Measurements from ENCODE around the gene TFB1M.
"Not testable (repeated sequence)": the region's sequence is repeated elsewhere in the genome, so short reads cannot be mapped to it uniquely, and the experiment has no call there.

The TFB1M gene

DNA sequence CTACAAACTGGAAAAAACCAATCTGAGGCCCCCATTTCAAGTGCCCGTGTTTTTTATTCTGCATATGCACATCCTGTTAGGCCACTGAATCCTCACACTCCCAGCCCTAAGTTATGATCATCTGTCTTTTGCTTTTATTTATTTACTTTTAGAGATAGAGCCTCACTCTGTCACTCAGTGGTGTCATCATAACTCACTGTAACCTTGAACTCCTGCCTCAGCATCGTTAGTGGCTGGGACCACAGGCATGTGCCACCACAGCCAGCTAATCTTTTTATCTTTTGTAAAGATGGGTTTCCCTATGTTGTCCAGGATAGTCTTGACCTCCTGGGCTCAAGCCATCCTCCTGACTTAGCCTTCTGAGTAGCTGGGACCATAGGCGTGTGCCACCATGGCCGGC lies 80.1 kb downstream of the TFB1M start:
- TF ChIP-seq, protein P1, sequence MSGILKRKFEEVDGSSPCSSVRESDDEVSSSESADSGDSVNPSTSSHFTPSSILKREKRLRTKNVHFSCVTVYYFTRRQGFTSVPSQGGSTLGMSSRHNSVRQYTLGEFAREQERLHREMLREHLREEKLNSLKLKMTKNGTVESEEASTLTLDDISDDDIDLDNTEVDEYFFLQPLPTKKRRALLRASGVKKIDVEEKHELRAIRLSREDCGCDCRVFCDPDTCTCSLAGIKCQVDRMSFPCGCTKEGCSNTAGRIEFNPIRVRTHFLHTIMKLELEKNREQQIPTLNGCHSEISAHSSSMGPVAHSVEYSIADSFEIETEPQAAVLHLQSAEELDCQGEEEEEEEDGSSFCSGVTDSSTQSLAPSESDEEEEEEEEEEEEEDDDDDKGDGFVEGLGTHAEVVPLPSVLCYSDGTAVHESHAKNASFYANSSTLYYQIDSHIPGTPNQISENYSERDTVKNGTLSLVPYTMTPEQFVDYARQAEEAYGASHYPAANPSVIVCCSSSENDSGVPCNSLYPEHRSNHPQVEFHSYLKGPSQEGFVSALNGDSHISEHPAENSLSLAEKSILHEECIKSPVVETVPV (CRISPR knock-in tag; IDR thresholded peaks at IDR 0.05), result no peak
- TF ChIP-seq, protein P2, sequence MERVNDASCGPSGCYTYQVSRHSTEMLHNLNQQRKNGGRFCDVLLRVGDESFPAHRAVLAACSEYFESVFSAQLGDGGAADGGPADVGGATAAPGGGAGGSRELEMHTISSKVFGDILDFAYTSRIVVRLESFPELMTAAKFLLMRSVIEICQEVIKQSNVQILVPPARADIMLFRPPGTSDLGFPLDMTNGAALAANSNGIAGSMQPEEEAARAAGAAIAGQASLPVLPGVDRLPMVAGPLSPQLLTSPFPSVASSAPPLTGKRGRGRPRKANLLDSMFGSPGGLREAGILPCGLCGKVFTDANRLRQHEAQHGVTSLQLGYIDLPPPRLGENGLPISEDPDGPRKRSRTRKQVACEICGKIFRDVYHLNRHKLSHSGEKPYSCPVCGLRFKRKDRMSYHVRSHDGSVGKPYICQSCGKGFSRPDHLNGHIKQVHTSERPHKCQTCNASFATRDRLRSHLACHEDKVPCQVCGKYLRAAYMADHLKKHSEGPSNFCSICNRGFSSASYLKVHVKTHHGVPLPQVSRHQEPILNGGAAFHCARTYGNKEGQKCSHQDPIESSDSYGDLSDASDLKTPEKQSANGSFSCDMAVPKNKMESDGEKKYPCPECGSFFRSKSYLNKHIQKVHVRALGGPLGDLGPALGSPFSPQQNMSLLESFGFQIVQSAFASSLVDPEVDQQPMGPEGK (CRISPR knock-in tag; IDR thresholded peaks at IDR 0.05; ENCODE audit: borderline replicate concordance), result no peak
- TF ChIP-seq OSR1 (CRISPR knock-in tag; IDR thresholded peaks at IDR 0.05) (no peak), TOX (CRISPR knock-in tag; IDR thresholded peaks at IDR 0.05; ENCODE audit: borderline replicate concordance) (no peak), ZFP3 (CRISPR knock-in tag; IDR thresholded peaks at IDR 0.05) (no peak), ISL1 (CRISPR knock-in tag; IDR thresholded peaks at IDR 0.05) (no peak), TCF4 (CRISPR knock-in tag; IDR thresholded peaks at IDR 0.05; ENCODE audit: borderline replicate concordance) (no peak), ZNF8 (CRISPR knock-in tag; IDR thresholded peaks at IDR 0.05) (no peak), BACH2 (CRISPR knock-in tag; IDR thresholded peaks at IDR 0.05; ENCODE audit: borderline replicate concordance) (no peak), CSDC2 (CRISPR knock-in tag; IDR thresholded peaks at IDR 0.05) (no peak), SNAI2 (CRISPR knock-in tag; IDR thresholded peaks at IDR 0.05) (no peak), ZC3H10 (CRISPR knock-in tag; IDR thresholded peaks at IDR 0.05) (no peak), ZNF565 (CRISPR knock-in tag; conservative IDR thresholded peaks at IDR 0.05; ENCODE audit: low read depth) (no peak), ARNTL (CRISPR knock-in tag; IDR thresholded peaks at IDR 0.05; ENCODE audit: borderline replicate concordance, low read depth) (no peak), ZNF70 (CRISPR knock-in tag; IDR thresholded peaks at IDR 0.05) (no peak), PPARA (CRISPR knock-in tag; IDR thresholded peaks at IDR 0.05; ENCODE audit: borderline replicate concordance) (no peak)
- ATAC-seq, result no peak

DNA sequence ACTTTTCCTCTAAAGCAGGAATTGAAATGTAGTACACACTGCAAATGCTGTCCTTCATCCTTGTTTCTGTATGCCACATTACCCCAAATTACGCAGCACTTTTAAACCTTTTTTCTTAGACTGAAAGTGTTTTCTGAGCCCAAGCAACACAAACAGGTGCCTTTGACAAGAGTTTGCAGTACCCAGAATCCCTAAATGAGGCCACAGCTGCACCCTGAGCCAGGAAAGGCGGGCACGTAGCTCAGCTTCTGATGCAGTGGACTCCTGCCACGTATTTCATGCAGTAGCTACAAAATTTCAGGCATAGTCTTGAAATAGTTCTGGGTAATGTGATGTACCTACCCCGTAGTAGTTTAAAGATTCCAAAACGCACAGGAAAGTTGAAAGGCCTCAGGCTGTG lies 81.4 kb downstream of the TFB1M start:
- TF ChIP-seq TOX (CRISPR knock-in tag; IDR thresholded peaks at IDR 0.05; ENCODE audit: borderline replicate concordance), result no peak
- TF ChIP-seq, protein P3, sequence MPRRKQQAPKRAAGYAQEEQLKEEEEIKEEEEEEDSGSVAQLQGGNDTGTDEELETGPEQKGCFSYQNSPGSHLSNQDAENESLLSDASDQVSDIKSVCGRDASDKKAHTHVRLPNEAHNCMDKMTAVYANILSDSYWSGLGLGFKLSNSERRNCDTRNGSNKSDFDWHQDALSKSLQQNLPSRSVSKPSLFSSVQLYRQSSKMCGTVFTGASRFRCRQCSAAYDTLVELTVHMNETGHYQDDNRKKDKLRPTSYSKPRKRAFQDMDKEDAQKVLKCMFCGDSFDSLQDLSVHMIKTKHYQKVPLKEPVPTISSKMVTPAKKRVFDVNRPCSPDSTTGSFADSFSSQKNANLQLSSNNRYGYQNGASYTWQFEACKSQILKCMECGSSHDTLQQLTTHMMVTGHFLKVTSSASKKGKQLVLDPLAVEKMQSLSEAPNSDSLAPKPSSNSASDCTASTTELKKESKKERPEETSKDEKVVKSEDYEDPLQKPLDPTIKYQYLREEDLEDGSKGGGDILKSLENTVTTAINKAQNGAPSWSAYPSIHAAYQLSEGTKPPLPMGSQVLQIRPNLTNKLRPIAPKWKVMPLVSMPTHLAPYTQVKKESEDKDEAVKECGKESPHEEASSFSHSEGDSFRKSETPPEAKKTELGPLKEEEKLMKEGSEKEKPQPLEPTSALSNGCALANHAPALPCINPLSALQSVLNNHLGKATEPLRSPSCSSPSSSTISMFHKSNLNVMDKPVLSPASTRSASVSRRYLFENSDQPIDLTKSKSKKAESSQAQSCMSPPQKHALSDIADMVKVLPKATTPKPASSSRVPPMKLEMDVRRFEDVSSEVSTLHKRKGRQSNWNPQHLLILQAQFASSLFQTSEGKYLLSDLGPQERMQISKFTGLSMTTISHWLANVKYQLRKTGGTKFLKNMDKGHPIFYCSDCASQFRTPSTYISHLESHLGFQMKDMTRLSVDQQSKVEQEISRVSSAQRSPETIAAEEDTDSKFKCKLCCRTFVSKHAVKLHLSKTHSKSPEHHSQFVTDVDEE (CRISPR knock-in tag; IDR thresholded peaks at IDR 0.05), result no peak
- TF ChIP-seq, protein P1 (CRISPR knock-in tag; IDR thresholded peaks at IDR 0.05), result no peak
- TF ChIP-seq, protein P4, sequence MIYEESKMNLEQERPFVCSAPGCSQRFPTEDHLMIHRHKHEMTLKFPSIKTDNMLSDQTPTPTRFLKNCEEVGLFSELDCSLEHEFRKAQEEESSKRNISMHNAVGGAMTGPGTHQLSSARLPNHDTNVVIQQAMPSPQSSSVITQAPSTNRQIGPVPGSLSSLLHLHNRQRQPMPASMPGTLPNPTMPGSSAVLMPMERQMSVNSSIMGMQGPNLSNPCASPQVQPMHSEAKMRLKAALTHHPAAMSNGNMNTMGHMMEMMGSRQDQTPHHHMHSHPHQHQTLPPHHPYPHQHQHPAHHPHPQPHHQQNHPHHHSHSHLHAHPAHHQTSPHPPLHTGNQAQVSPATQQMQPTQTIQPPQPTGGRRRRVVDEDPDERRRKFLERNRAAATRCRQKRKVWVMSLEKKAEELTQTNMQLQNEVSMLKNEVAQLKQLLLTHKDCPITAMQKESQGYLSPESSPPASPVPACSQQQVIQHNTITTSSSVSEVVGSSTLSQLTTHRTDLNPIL (CRISPR knock-in tag; IDR thresholded peaks at IDR 0.05; ENCODE audit: low read depth), result no peak
- no peak for TF ChIP-seq CSDC2 (CRISPR knock-in tag; IDR thresholded peaks at IDR 0.05)
- TF ChIP-seq ZC3H10 (CRISPR knock-in tag; IDR thresholded peaks at IDR 0.05), result no peak
- no peak for TF ChIP-seq RARB (CRISPR knock-in tag; IDR thresholded peaks at IDR 0.05)
- TF ChIP-seq ZNF565 (CRISPR knock-in tag; conservative IDR thresholded peaks at IDR 0.05; ENCODE audit: low read depth), result no peak
- no peak for TF ChIP-seq ZNF70 (CRISPR knock-in tag; IDR thresholded peaks at IDR 0.05)
- TF ChIP-seq OSR1 (CRISPR knock-in tag; IDR thresholded peaks at IDR 0.05), result no peak
- no peak for TF ChIP-seq ISL1 (CRISPR knock-in tag; IDR thresholded peaks at IDR 0.05)
- no peak for TF ChIP-seq GLIS3 (CRISPR knock-in tag; IDR thresholded peaks at IDR 0.05)
- no peak for TF ChIP-seq ESRRG (CRISPR knock-in tag; IDR thresholded peaks at IDR 0.05)
- TF ChIP-seq, protein P5, sequence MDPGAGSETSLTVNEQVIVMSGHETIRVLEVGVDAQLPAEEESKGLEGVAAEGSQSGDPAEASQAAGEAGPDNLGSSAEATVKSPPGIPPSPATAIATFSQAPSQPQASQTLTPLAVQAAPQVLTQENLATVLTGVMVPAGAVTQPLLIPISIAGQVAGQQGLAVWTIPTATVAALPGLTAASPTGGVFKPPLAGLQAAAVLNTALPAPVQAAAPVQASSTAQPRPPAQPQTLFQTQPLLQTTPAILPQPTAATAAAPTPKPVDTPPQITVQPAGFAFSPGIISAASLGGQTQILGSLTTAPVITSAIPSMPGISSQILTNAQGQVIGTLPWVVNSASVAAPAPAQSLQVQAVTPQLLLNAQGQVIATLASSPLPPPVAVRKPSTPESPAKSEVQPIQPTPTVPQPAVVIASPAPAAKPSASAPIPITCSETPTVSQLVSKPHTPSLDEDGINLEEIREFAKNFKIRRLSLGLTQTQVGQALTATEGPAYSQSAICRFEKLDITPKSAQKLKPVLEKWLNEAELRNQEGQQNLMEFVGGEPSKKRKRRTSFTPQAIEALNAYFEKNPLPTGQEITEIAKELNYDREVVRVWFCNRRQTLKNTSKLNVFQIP (CRISPR knock-in tag; IDR thresholded peaks at IDR 0.05; ENCODE audit: borderline replicate concordance, low read depth), result no peak
- TF ChIP-seq TCF4 (CRISPR knock-in tag; IDR thresholded peaks at IDR 0.05; ENCODE audit: borderline replicate concordance), result no peak
- no peak for ATAC-seq

DNA sequence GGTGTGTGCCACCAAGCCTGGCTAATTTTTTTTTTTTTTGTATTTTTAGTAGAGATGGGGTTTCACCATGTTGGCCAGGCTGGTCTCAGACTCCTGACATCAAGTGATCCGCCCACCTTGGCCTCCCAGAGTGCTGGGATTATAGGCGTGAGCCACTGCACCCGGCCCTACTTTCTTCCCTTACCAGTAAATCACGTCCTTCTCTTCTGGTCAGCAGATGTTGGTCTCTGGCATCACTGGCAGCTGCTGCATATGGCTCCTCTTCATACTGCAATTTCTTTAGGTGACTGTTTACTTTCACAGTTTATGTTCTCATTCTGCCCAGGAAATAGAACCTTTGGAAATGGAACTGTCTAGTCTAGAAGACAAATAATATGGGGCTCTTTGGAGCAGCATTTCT lies 83.3 kb downstream of the TFB1M start:
- not testable (repeated sequence) for ATAC-seq
